GM12873 (cell line): Measurements from ENCODE around the gene FAM20C.

ENCODE experiments used
- CTCF ChIP-seq: IDR thresholded peaks from 2 replicates; pipeline ENCODE4 v1.5.1; 2012; ENCODE audit warnings: low read depth, mild to moderate bottlenecking, moderate library complexity, low read length, control low read depth; ENCODE audit not compliant: insufficient read depth; ENCODE audit errors: missing control alignments

FAM20C gene

GRCh38 chr7:251446-252175, 59.2 kb downstream of the FAM20C start:
- no peak for TF ChIP-seq CTCF

GRCh38 chr7:252216-252965, 60.0 kb downstream of the FAM20C start:
- TF ChIP-seq CTCF: no peak

GRCh38 chr7:252981-253380, 60.6 kb downstream of the FAM20C start:
- TF ChIP-seq CTCF: no peak

GRCh38 chr7:253581-254336, 61.4 kb downstream of the FAM20C start:
- no peak for TF ChIP-seq CTCF

GRCh38 chr7:254337-255037, 62.1 kb downstream of the FAM20C start:
- no peak for TF ChIP-seq CTCF

- no peak for TF ChIP-seq CTCF
These were observed 62.7 kb downstream of the FAM20C start for GRCh38 chr7:255038-255435.
